Activated CD8-positive, alpha-beta T cell treated with anti-CD3 and anti-CD28 coated beads for 36 hours (primary cell): ENCODE measurements around the gene CHSY1. TPM values are rescaled to one million over a fixed set of nuclear protein-coding genes. Genes with fewer than 3 reads are reported as not detected.

Experiments
- ATAC-seq: fragments of 200-7000 bp; cut with Tn5 transposase; one replicate; pipeline ENCODE4 v1.10.0; 2021; ENCODE audit warnings: mild to moderate bottlenecking, moderate library complexity
- CTCF ChIA-PET: fragments of 350-600 bp; sonication (Branson Sonifier 250); formaldehyde crosslinking; loops from one replicate; lab custom pipeline; 2021; ENCODE audit warnings: antibody characterized with exemption; lab: Charles Lee
- POLR2A ChIA-PET: fragments of 350-600 bp; sonication (Branson Sonifier 250); formaldehyde crosslinking; loops from one replicate; lab custom pipeline; 2021; ENCODE audit warnings: antibody characterized with exemption; lab: Charles Lee
- DNase-seq: peaks from one replicate; pipeline ENCODE4 v3.0.0-alpha.2; 2020
- H3K27ac Mint-ChIP-seq: one replicate; pipeline ENCODE4 v1.8.0; 2021; ENCODE audit warnings: mild to moderate bottlenecking, mixed read lengths
- H3K27me3 Mint-ChIP-seq: one replicate; pipeline ENCODE4 v1.8.0; 2021; ENCODE audit warnings: mixed read lengths
- H3K36me3 Mint-ChIP-seq: one replicate; pipeline ENCODE4 v1.8.0; 2021; ENCODE audit warnings: low read depth, mixed read lengths
- H3K4me1 Mint-ChIP-seq: one replicate; pipeline ENCODE4 v1.8.0; 2021; ENCODE audit warnings: low read depth, mixed read lengths
- H3K4me3 Mint-ChIP-seq: one replicate; pipeline ENCODE4 v1.8.0; 2021; ENCODE audit warnings: mild to moderate bottlenecking, moderate library complexity, mixed read lengths
- H3K9me3 Mint-ChIP-seq: one replicate; pipeline ENCODE4 v1.8.0; 2021; ENCODE audit warnings: mixed read lengths
- CTCF ChIP-seq: fragments of 200-600 bp; IDR thresholded peaks from one replicate; pipeline ENCODE4 v1.8.0; 2022; ENCODE audit warnings: antibody characterized with exemption, mild to moderate bottlenecking
- intact Hi-C: fragments of 100-400 bp; cut with micrococcal nuclease; formaldehyde crosslinking; loops from one replicate; pipeline ENCODE4 v1.10.0; 2022
- total RNA-seq, 2 experiments: library from RNA; stranded (reverse); gene quantifications; one replicate each; pipeline ENCODE4 v1.2.3, GENCODE V29; 2021

CHSY1 gene
- total RNA-seq, 2 experiments from 2014 or later, result 57.9 to 58.3 TPM

DNA sequence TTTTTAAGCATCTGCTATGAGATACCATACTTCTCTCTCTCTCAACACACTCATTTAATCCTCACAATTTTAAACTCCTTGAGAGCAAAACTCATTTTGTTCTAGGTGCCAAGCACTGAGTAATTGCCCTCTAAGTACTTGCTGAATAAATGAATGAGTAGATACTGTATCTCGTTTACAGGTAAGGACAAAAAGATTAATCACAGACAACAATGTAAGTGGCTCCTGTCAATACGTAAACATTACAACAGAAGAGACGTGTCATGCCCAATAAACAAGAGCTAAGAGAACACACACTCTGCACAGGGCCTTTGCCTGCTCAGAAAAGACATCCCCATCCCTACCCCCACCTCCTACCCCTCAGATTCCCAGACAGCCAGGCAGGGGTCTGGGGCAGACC lies 59.8 kb downstream of the CHSY1 start:
- peak overlapping the region; percentile 51 for H3K27ac Mint-ChIP-seq
- ATAC-seq (no peak), DNase-seq (no peak)
- intact Hi-C loops, result loop anchor here (5.0 kb wide), 1 partner anchor 100 kb away; no protein-coding TSS in a partner anchor
- no peaks in the 10 kb centered on the region for H3K9me3 Mint-ChIP-seq
- no peaks in the 10 kb centered on the region for H3K27me3 Mint-ChIP-seq
- no peak for TF ChIP-seq CTCF
- H3K4me3 Mint-ChIP-seq, result no peak overlapping the region
- H3K36me3 Mint-ChIP-seq, result peaks cover 40% of the 10 kb centered on the region
- CTCF ChIA-PET, result interaction anchor here (1.2 to 2.0 kb wide), 2 partner anchors 63 to 66 kb away, joined by 5 read pairs; no protein-coding TSS in a partner anchor
- POLR2A ChIA-PET, result interaction anchor here (1.0 to 1.5 kb wide), 3 partner anchors 24 to 50 kb away, joined by 4 to 8 read pairs (median 5); no protein-coding TSS in a partner anchor
- H3K4me1 Mint-ChIP-seq, result peaks cover 91% of the 10 kb centered on the region

DNA sequence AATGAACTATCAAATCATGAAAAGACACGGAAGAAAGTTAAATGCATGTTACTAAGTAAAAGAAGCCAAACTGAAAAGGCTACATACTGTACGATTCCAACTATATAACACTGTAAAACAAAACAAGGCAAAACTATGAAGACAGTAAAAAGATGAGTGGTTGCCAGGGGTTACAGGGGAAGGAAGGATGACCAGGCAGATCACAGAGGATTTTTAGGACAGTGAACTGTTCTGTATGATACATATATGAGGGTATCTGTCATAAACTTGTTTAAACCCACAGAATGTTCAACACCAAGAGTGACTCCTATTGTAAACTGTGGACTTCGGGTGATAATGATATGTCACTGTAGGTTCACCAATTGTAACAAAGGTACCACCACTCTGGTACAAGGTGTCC lies 60.6 kb downstream of the CHSY1 start:
- intact Hi-C loops, result loop anchor here (5.0 kb wide), 1 partner anchor 99 kb away; no protein-coding TSS in a partner anchor
- POLR2A ChIA-PET, result no interaction called here
- no peaks in the 10 kb centered on the region for H3K27me3 Mint-ChIP-seq
- H3K27ac Mint-ChIP-seq, result no peak overlapping the region
- H3K4me3 Mint-ChIP-seq, result no peak overlapping the region
- DNase-seq (no peak), ATAC-seq (no peak)
- TF ChIP-seq CTCF, result no peak
- no peaks in the 10 kb centered on the region for H3K9me3 Mint-ChIP-seq
- CTCF ChIA-PET, result no interaction called here
- H3K36me3 Mint-ChIP-seq, result peaks cover 44% of the 10 kb centered on the region
- peaks cover 93% of the 10 kb centered on the region for H3K4me1 Mint-ChIP-seq

GRCh38 chr15:101190092-101190595 lies 61.7 kb downstream of the CHSY1 start:
- DNase-seq, result no peak
- POLR2A ChIA-PET, result interaction anchor here (1.1 kb wide), 1 partner anchor 9 kb away, joined by 3 read pairs; no protein-coding TSS in a partner anchor
- Mint-ChIP-seq H3K27me3 (no peaks in the 10 kb centered on the region), H3K4me3 (no peak overlapping the region), H3K27ac (peak overlapping the region; percentile 84), H3K9me3 (no peaks in the 10 kb centered on the region), H3K4me1 (peaks cover 91% of the 10 kb centered on the region), H3K36me3 (peaks cover 45% of the 10 kb centered on the region)
- CTCF ChIA-PET, result no interaction called here
- ATAC-seq, result no peak
- no peak for TF ChIP-seq CTCF
- intact Hi-C loops, result loop anchor here (5.0 kb wide), 1 partner anchor 98 kb away; no protein-coding TSS in a partner anchor

- Mint-ChIP-seq H3K4me3 (peak overlapping the region; percentile 18), H3K27me3 (no peaks in the 10 kb centered on the region), H3K36me3 (peaks cover 46% of the 10 kb centered on the region), H3K27ac (peak overlapping the region; percentile 84), H3K9me3 (no peaks in the 10 kb centered on the region), H3K4me1 (peaks cover 91% of the 10 kb centered on the region)
- TF ChIP-seq CTCF, result no peak
- DNase-seq (no peak), ATAC-seq (no peak)
- CTCF ChIA-PET, result no interaction called here
- intact Hi-C loops, result loop anchor here (2.0 to 5.0 kb wide), 3 partner anchors 17 to 97 kb away; no protein-coding TSS in a partner anchor
- POLR2A ChIA-PET, result interaction anchor here (1.1 to 2.0 kb wide), 3 partner anchors 9 to 62 kb away, joined by 3 to 8 read pairs (median 5); partner anchors contain the start of gene CHSY1
Measured at GRCh38 chr15:101189409-101190091, 62.3 kb downstream of the CHSY1 start.
